Neural cell (in vitro differentiated cells): Measurements from ENCODE around the gene TXN2. TPM values are rescaled to one million over a fixed set of nuclear protein-coding genes. Genes with fewer than 3 reads are reported as not detected.

Experiments
- H2AFZ ChIP-seq: fragments of 200-600, 300-800 bp; sonication (generic), shearing (Covaris generic); 2 replicates; pipeline ENCODE4 v1.6.0; 2014; ENCODE audit warnings: low read depth, mild to moderate bottlenecking, antibody characterized with exemption, low read length, moderate library complexity
- H3F3A ChIP-seq: fragments of 200-600 bp; shearing (Covaris generic); 2 replicates; pipeline ENCODE4 v1.6.1; 2016; ENCODE audit warnings: mild to moderate bottlenecking, moderate library complexity, mixed read lengths, antibody characterized with exemption, low read length; ENCODE audit not compliant: insufficient read depth, poor library complexity, severe bottlenecking
- H3K27ac ChIP-seq: fragments of 200-600, 300-800 bp; sonication (generic), shearing (Covaris generic); 2 replicates; pipeline ENCODE4 v1.5.1; 2014; ENCODE audit warnings: mild to moderate bottlenecking, low read length, moderate library complexity
- H3K27me3 ChIP-seq: fragments of 300-800, 200-600 bp; sonication (generic), shearing (Covaris generic); 2 replicates; pipeline ENCODE4 v1.6.0; 2014; ENCODE audit warnings: mild to moderate bottlenecking, low read depth, low read length, moderate library complexity; ENCODE audit not compliant: insufficient read depth
- H3K36me3 ChIP-seq: fragments of 300-800, 200-600 bp; sonication (generic), shearing (Covaris generic); 2 replicates; pipeline ENCODE4 v1.5.1; 2014; ENCODE audit warnings: mild to moderate bottlenecking, antibody characterized with exemption, low read length, moderate library complexity; ENCODE audit not compliant: insufficient read depth
- H3K4me2 ChIP-seq: fragments of 300-800, 200-600 bp; sonication (generic), shearing (Covaris generic); 2 replicates; pipeline ENCODE4 v1.6.0; 2014; ENCODE audit warnings: mild to moderate bottlenecking, low read length
- H3K4me3 ChIP-seq: fragments of 300-800, 200-600 bp; sonication (generic), shearing (Covaris generic); 2 replicates; pipeline ENCODE4 v1.5.1; 2014; ENCODE audit warnings: mild to moderate bottlenecking, low read length, moderate library complexity
- H3K79me2 ChIP-seq: fragments of 200-600 bp; shearing (Covaris generic); replicated peaks from 2 replicates; pipeline ENCODE4 v1.6.0; 2014; ENCODE audit warnings: mild to moderate bottlenecking, low read length, moderate library complexity; ENCODE audit not compliant: insufficient read depth
- H3K9ac ChIP-seq: fragments of 300-800, 200-600 bp; sonication (generic), shearing (Covaris generic); 2 replicates; pipeline ENCODE4 v1.6.1; 2016; ENCODE audit warnings: mild to moderate bottlenecking, low read length, mixed read lengths
- H3K9me2 ChIP-seq: fragments of 200-600 bp; shearing (Covaris generic); 2 replicates; pipeline ENCODE4 v1.6.1; 2016; ENCODE audit warnings: mild to moderate bottlenecking, low read length, mixed read lengths; ENCODE audit not compliant: insufficient read depth
- H3K9me3 ChIP-seq: fragments of 200-600, 300-800 bp; sonication (generic), shearing (Covaris generic); 2 replicates; pipeline ENCODE4 v1.6.1; 2016; ENCODE audit warnings: mild to moderate bottlenecking, mixed run types, low read length, moderate library complexity, mixed read lengths
- H4K20me1 ChIP-seq: fragments of 200-600 bp; shearing (Covaris generic); 2 replicates; pipeline ENCODE4 v1.6.1; 2016; ENCODE audit warnings: mild to moderate bottlenecking, mixed run types; ENCODE audit not compliant: insufficient read depth
- CTCF ChIP-seq: fragments of 450-650 bp; IDR thresholded peaks from 2 replicates; pipeline ENCODE4 v1.5.1; 2014; ENCODE audit warnings: antibody characterized with exemption, mild to moderate bottlenecking, moderate library complexity; ENCODE audit not compliant: poor library complexity, severe bottlenecking
- EP300 ChIP-seq: fragments of 450-650 bp; conservative IDR thresholded peaks from 2 replicates; pipeline ENCODE4 v1.6.1; 2014; ENCODE audit warnings: antibody characterized with exemption, mild to moderate bottlenecking, moderate library complexity; ENCODE audit not compliant: poor library complexity, severe bottlenecking
- EZH2 ChIP-seq: fragments of 200-600, 300-800 bp; shearing (Covaris generic), sonication (generic); IDR thresholded peaks from 2 replicates; pipeline ENCODE4 v1.6.1; 2014; ENCODE audit warnings: antibody characterized with exemption, low read length, borderline replicate concordance, mild to moderate bottlenecking; ENCODE audit not compliant: insufficient read depth, poor library complexity, severe bottlenecking
- MXI1 ChIP-seq: fragments of 450-650 bp; conservative IDR thresholded peaks from 2 replicates; pipeline ENCODE4 v1.6.1; 2014; ENCODE audit warnings: antibody characterized with exemption, mild to moderate bottlenecking; ENCODE audit not compliant: poor library complexity, severe bottlenecking
- POLR2AphosphoS5 ChIP-seq: IDR thresholded peaks from 2 replicates; pipeline ENCODE4 v1.6.1; 2012
- RAD21 ChIP-seq: fragments of 450-650 bp; conservative IDR thresholded peaks from 2 replicates; pipeline ENCODE4 v1.6.1; 2014; ENCODE audit warnings: antibody characterized with exemption, mild to moderate bottlenecking, moderate library complexity
- REST ChIP-seq: IDR thresholded peaks from 2 replicates; pipeline ENCODE4 v1.6.1; 2012; ENCODE audit warnings: borderline replicate concordance
- SMC3 ChIP-seq: fragments of 450-650 bp; conservative IDR thresholded peaks from 2 replicates; pipeline ENCODE4 v1.6.1; 2014; ENCODE audit warnings: antibody characterized with exemption, mild to moderate bottlenecking, moderate library complexity; ENCODE audit not compliant: poor library complexity
- TAF1 ChIP-seq: IDR thresholded peaks from 2 replicates; pipeline ENCODE4 v1.6.1; 2012; ENCODE audit warnings: low read depth
- polyA plus RNA-seq: library from polyadenylated mRNA; depleted of rRNA; stranded (reverse); fragments of >200 nt; gene quantifications from 2 replicates; pipeline ENCODE4 v1.2.3, GENCODE V29; 2014

TXN2 gene
- polyA plus RNA-seq, 1 donor from 2014 or later: 26.2 TPM

- no peak overlapping the region for H3K4me3 ChIP-seq
- no peak overlapping the region for H3K4me2 ChIP-seq
- no peaks in the 10 kb centered on the region for H4K20me1 ChIP-seq
- no peaks in the 10 kb centered on the region for H3K9me2 ChIP-seq
- H2AFZ ChIP-seq: no peak overlapping the region
- no peak overlapping the region for H3K27ac ChIP-seq
- no peak for TF ChIP-seq POLR2AphosphoS5
- no peak for TF ChIP-seq MXI1
- no peak for TF ChIP-seq REST
- TF ChIP-seq EP300: no peak
- TF ChIP-seq TAF1: no peak
- TF ChIP-seq EZH2: no peak
- TF ChIP-seq SMC3: no peak
- no peak for TF ChIP-seq CTCF
- no peak overlapping the region for H3K9ac ChIP-seq
- no peaks in the 10 kb centered on the region for H3F3A ChIP-seq
- no peaks in the 10 kb centered on the region for H3K36me3 ChIP-seq
- no peaks in the 10 kb centered on the region for H3K79me2 ChIP-seq
- no peaks in the 10 kb centered on the region for H3K9me3 ChIP-seq
- H3K27me3 ChIP-seq: no peaks in the 10 kb centered on the region
Measured at GRCh38 chr22:36419912-36420882, 61.2 kb downstream of the TXN2 start.

GRCh38 chr22:36419177-36419911 lies 62.1 kb downstream of the TXN2 start:
- H3K27ac ChIP-seq: no peak overlapping the region
- no peak for TF ChIP-seq TAF1
- no peak for TF ChIP-seq EP300
- no peak for TF ChIP-seq SMC3
- TF ChIP-seq EZH2: no peak
- TF ChIP-seq REST: no peak
- no peak for TF ChIP-seq CTCF
- no peak for TF ChIP-seq POLR2AphosphoS5
- TF ChIP-seq RAD21: no peak
- TF ChIP-seq MXI1: no peak

More at GRCh38 chr22:36419177-36419911, 62.1 kb downstream of the TXN2 start:
- no peak overlapping the region for H3K9ac ChIP-seq
- no peaks in the 10 kb centered on the region for H3F3A ChIP-seq
- H3K9me2 ChIP-seq: no peaks in the 10 kb centered on the region
- H3K79me2 ChIP-seq: no peaks in the 10 kb centered on the region
- H3K27me3 ChIP-seq: no peaks in the 10 kb centered on the region
- no peaks in the 10 kb centered on the region for H4K20me1 ChIP-seq
- H3K4me3 ChIP-seq: no peak overlapping the region
- no peak overlapping the region for H2AFZ ChIP-seq
- H3K9me3 ChIP-seq: no peaks in the 10 kb centered on the region
- no peak overlapping the region for H3K4me2 ChIP-seq
- H3K36me3 ChIP-seq: no peaks in the 10 kb centered on the region
